Activated CD8-positive, alpha-beta memory T cell treated with anti-CD3 and anti-CD28 coated beads for 48 hours (primary cell): Measurements from ENCODE around the gene ANXA6.

Experiments used
- DNase-seq, 3 experiments: peaks; one replicate each; pipeline ENCODE4 v3.0.0-alpha.2; 2020; ENCODE audit warnings: low read depth in 2 of 3, low spot score in 2 of 3

The ANXA6 gene

DNA sequence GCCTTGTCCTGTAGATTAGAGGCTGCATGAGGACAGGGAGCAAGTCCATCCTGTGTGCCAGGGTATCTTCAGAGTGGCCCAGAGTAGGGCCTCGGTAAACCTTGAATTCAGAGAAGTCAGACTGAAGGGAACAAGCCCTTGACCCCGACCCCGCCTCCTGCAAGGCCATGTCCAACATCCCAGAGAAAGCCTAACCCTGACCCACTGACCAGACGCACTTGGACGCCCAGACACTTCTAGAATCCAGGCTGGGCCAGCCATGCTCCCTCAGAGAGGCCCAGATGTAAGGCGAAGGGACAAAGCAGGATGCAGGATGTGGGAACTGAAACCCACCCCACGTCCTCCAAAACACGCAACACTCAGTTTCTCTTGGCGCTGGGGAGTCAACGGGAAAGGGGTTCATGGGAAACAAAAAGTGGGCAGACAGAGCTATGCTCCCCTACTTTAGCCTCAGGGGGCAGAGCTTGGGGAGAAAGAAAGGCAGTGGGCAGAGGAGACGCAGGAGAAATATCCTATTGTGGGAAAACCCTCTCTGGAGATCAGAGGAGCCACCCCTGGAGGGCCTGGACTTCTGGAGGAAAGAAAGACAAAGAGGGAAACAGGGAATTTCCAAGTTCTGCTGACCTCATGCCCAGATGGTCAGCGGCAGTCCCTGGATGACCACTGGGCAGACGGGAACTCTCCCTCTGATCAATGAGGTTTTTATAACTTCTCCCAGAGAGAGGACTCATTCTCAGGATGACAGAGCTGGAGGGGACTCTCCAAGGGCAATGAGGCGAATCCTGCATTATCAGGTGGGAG, 89.7 kb downstream of the ANXA6 start:
- DNase-seq, result no peak

DNA sequence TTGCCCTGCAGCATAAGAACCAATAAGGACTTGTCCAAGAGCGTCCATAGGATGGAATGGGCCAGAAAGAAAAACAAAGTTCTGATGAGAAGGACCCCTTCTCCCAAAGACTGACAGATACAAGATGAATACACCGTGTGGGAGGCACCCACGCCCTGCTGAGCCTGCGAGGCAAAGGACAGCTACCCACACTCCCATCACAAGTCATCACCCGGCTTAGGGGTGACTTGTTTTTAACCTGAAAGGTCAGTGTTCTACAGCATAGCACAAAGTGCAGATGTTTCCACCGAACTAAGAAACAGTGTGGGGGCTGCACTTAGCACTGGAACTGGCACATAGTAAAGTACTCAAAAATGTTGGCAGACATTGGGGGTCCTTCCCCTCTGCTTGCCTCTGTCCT, 90.7 kb downstream of the ANXA6 start:
- no peak for DNase-seq

DNA sequence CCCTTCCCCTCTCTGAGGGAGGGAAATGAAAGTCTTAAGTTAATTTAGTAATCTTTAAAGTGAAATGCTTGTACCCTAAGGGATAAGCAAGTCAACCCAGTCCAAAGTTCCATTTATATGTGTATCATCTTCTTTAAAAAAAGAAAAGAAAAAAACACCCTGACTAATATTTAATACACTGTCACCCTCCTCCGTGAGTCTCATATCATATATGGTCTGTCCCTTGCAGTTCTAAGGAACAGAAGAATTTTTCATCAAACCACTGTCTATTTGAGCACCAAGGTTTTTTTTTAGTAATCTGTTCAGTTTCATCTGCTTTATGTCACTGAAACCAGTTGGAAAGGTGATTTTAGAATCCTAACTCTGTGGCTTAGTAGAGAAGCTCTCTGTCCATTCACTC, 92.0 kb downstream of the ANXA6 start:
- DNase-seq, result no peak

- no peak for DNase-seq
Observed at GRCh38 chr5:151064916-151065499, 92.6 kb downstream of the ANXA6 start.

DNA sequence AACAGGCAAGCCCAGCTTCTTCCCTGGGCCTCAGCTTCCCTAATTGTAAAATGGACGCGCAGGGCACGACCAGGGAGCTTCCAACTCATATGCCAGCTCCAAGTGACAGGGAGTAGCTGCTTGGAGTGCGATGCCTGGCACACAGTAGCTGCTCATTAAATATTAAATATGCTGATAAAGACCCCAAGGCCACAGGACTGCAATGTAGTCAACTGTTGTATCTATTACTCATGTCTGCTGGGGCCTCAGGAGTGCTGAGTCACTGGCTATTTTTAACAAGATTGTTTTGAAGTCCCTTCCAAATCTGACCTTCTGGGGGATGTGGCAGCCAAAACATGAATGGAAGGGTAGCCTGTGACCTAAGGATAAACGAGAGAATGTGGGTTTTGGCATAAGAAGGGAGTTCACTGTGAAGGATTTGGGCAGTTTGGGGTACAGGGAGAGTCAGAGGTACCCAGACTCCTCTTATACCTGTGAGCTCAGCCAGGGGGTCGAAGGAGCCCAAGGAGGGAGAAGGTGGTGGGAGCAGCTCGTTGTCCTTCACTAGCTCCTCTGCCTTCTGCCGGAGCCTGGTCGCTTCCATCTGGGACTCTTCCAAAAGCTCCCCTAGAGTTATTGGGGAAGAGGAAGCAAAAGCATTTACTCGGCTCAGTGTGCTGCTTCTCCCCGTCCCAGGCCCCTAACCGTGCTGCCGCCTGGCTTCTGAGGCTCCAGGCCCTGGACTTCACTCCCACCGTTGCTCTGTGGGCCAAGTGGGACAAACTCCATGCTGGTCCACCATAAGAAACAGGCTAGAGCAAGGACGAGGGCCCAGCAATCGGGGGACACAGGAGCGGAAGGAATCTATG, 94.2 kb downstream of the ANXA6 start:
- DNase-seq, result no peak

DNA sequence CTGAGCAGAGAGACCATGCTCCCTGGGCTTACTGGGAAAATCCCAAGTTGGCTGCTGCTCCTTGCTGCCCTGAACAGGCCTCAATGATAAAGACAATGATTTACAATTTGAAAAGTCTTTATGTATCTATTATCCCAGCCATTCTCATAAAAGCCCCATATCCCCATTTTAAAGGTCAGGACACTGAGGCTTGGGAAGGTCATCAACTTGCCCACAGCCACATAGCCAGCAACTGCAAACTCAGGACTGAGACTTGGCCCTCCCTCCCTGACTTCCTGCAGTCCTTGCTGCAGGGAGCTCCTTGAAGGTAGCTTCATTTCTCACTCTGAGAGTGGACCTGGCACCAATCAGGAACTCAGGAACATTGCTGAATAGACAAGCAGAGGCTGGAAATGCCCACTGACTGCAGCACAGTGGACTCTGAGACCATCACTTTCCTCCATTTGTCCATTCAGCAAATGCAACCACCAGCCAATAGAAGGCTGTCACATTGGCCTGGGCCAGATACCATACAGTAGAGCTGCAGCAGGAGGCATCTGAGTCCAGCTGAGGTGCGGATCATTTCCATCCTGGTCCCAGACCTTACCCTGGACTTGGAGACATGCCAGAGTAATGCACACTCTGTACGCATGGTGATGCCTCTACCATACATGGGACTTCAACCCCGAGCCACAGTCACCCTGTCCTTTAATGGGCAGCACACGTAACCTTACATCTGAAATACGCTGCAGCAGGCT, 95.0 kb downstream of the ANXA6 start:
- no peak for DNase-seq

DNA sequence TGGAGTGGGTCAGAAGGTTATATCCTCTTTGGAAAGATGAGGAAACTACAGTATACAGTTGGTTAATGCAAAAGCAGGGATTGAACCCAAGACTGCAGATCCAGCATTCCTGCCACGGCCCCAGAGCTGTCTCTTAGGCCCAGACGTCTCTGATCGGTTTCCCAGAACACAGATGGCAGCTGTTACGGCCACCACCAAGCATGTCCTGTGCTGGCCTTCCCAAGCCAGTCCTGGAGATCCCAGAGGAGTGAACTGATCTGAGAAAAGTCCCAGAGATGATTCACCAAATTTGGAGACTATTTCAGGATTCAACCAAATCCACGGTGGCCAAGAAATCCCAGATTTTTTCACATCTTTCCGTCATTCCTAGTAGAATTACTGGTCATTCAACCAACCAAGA, 96.8 kb downstream of the ANXA6 start:
- DNase-seq, result no peak

DNA sequence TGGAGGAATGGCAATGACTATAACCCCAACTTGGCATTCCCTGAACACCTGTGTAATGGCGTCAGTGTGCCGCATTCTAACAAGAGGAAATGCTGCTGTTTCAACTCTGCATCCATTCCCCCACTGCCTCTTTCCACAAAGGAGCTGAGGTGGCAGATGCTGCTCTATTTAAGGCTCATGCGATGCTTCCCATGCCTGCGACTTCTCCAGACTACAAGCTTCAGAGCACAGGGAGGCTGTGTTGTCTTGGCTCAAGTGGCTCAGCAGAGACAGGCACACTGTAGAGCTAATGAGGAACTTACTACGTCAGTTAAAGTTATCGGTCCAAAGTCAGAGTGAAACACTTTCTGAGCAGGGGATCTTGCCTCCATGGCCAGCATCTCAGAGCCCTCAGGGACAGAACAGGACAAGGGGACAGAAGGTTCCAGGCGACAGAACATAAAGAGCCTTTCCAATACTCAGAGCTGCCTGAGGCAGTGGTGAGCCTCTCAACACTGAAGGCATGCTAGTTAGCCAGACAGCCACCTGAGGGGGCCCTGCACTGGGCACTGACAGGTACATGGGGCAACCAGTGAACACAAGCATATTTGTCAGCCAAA, 98.6 kb downstream of the ANXA6 start:
- no peak for DNase-seq

DNA sequence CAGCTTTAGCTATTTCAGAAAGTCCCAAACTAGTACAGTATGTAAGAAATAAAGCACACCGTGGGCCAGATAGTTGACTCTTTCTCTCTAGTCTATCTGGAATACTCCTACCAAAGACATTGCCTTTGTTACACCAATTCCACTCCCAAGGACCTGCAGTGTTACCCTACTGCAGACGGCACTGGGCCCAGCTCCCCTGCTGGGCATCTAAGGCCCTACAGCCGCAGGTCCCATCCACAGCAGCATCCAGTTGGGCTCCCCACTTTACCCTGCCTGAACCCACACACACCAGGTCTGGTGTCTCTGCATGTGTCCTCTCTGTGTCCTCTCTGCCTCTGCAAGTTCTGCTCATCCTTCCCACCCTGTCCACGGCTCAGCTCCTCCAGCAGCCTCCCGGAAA, 99.3 kb downstream of the ANXA6 start:
- DNase-seq, result no peak

GRCh38 chr5:151056379-151057325, 100.9 kb downstream of the ANXA6 start:
- no peak for DNase-seq

DNA sequence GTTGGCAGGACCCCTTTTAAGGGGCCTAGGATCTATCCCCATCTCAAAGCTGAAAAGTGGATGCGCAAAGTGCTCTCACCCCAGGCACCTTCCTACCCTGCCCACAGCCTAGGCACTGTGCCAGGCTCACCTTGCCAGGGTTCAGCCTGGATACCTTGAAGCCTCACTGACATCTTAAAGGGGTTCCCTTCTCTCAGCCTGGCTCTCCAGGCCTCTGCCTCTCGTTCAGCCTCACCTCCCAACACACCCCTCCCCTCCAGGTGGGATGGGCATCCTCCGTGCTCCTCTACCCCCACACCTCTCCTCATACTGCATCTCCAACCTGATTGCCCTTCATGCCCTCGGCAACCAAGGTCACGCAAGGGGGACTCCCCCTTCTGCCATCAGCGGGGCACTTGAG, 102.2 kb downstream of the ANXA6 start:
- no peak for DNase-seq

DNA sequence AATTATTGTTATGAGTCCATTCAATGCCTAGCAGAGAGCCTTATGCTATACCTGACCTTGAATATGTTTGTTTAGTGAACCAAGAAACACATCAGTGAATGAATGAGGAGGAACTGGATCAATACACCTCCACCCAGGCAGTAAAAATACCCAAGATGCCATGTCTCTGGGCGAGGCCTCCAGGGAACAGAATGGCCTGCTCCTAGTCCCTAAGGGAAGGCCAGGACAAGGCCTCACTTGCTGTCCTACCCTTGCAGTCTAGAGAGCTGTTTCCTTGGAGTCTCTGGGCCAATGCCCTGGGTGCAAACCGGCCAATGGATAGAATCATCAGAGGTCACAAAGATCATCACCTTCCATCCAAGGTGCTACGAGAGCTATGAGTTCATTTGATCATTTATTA, 102.9 kb downstream of the ANXA6 start:
- no peak for DNase-seq

- no peak for DNase-seq
Observed at GRCh38 chr5:151053796-151054462, 103.7 kb downstream of the ANXA6 start.

- DNase-seq, result no peak
Observed at GRCh38 chr5:151052836-151053235, 104.7 kb downstream of the ANXA6 start.

- DNase-seq, result no peak
Observed at GRCh38 chr5:151051931-151052608, 105.5 kb downstream of the ANXA6 start.

GRCh38 chr5:151051066-151051930, 106.3 kb downstream of the ANXA6 start:
- DNase-seq, result peak in 1 of 3 experiments; percentile 50
